HK-2 (cell line): ENCODE measurements around the gene RFESD.
A peak's percentile ranks its signal among the peaks of the same experiment; 100 is the strongest.

Experiments
- DNase-seq: peaks from one replicate; pipeline ENCODE4 v3.0.0-alpha.2; 2018; ENCODE audit not compliant: unreplicated experiment

RFESD gene

DNA sequence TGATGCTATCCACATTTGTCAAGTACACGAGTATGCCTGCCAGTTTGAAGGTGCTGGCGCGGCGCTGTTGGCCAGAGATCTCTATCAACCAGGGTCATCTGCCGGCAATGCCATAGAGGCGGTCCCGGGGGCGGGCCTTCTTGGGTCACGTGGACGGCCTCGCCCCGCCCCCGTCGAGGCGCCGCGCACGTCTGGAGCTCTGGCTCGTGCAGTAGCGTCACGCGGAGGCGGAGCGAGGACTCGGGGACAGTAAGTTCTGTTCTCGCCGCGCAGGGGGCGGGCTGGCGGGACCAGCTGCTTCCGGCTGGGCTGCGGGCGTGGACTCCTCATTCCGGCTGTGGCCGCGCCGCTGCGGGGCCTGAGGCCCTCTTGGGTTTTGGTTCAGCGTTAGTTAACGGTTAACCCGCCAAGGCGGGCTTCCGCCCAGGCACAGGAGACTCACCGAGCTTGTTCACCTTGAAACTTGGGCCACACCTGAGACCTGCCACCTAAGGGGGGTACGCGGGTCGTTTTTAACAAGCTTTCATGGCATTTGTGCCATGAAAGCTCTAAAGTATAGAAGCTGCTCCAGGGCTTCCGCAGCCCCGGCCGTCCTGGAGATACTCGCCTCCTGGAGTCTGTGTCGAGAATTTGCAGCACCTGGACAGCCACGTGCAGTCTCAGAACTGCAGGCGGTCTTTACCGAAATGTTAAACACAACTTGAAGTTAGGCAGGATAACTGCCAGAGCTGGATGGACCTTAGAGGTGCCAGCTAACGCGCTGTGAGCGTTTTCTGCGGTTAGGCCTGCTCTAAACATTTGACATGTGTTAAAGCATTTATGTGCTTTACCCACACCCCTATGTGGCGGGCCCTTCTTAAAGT is at the start of gene RFESD:
TSS of gene RFESD (plus strand) at position 209 of the 863 bp plus-strand sequence. CDS start 5,495 bp downstream, outside the sequence.
- peak; percentile 95 for DNase-seq

DNA sequence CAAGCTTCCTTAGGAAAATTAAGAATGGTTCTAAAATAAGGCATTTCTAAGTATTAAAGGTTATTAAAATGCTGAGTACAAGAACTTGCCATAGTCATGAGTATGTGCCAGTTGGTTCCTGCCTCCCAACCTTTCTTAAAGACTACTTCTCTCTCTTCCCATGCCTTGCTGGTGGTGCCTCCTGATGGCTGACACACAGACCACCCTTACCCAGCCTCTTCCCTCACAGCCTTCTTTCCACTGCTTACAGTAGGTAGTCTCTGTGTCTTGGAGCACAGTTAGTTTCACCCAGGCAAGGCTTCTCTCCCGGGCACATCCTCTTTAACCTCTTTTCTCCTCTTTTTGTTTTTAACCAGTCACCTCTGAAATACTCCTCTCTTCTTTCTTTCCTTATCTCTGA is 47.3 kb upstream of the RFESD start:
- no peak for DNase-seq

DNA sequence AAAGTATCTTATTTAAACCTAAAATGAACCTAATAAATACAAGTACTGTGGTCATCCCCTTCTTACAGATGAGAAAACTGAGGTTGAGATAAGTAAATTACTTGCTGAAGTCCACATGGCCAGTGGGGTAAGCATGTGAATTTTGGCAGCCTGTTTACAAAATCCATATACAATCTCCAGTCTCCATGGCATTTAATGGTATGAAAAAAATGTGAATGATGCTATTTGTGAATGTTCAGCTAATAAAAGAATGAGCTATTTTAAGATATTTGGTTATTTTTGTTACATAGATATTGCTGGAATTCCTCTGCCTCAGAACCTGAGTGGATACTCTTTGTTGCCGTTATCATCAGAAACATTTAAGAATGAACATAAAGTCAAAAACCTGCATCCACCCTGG is 46.0 kb upstream of the RFESD start:
- DNase-seq = no peak

DNA sequence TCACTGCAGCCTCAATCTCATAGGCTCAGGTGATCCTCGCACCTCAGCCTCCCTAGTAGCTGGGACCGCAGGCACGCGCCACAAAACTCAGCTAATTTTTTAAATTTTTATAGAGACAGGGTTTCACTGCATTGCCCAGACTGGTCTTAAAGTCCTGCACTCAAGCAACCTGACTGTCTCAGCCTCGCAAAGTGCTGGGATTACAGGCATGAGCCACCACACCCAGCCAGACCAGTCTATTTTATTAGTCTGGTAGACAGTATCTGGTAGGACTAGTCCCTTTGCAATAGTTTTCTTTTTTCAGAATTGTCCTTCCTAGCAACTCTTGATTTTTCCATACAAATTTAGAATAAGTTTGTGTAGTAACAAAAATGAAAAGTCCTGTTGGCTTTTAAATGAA is 40.8 kb upstream of the RFESD start:
- DNase-seq = no peak

DNA sequence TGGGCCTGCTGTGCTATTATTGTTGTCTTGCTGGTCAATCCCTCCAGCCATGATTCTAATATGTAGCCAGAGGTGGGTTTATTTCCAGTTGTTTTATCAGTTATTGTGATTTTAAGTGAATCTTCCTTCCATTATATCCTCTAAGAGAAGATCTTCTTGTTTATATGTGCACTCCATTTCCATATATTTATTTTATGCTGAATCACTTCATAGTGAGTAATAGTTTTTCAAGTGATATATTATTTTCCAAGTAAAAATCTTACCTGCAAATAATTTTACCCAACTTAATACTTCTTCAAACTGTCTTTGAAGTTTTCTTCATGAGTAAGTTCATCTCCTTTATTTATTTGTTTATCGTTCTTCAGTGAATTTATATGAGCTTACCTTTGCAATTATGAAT is 40.2 kb upstream of the RFESD start:
- DNase-seq = no peak

DNA sequence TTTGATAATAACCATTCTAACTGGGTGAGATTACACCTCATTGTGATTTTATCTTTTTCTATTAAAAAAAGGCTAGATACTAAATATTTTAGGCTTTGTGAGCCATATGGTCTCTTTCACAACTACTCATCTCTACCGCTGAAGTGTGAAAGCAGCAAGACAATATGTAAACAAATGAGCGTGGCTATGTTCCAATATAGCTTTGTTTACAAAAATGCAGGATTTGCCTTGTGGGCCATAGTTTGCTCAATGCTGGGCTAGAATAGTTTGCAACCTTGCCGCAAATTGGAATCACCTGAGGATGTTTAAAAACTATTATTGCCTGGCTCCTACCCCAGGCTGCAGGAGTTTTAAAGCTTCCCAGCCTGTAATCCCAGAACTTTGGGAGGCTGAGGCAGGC is 36.9 kb upstream of the RFESD start:
- no peak for DNase-seq

DNA sequence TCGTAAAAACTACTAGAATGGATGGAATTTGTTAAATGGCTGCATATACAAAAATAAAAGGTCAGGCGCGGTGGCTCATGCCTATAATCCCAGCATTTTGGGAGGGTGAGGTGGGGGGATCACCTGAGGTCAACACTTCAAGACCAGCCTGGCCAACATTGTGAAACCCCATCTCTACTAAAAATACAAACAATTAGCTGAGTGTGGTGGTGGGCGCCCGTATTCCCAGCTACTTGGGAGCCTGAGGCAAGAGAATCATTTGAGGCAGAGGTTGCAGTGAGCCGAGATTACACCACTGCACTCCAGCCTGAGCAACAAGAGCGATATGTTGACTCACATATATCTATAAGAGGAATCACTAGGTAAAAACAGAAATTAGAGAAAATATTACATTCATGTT is 36.0 kb upstream of the RFESD start:
- DNase-seq = no peak

DNA sequence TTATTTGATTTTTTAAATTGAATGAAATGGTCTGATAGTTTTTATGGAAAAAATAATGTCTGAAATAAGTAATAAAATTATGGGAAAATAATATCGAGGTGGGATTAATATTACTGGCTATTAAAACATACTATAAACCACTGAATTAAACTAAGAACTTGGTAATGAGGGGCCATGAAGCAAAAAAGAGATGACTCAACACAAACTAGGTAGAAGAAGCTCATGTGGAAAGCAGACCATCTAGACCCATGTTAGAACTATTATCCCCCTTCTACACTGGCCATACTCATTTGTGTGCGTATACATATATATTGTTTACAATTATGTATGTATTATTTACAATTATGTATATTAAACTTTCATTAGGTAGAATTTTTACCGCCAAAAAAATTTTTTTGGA is 35.2 kb upstream of the RFESD start:
- DNase-seq = no peak

DNA sequence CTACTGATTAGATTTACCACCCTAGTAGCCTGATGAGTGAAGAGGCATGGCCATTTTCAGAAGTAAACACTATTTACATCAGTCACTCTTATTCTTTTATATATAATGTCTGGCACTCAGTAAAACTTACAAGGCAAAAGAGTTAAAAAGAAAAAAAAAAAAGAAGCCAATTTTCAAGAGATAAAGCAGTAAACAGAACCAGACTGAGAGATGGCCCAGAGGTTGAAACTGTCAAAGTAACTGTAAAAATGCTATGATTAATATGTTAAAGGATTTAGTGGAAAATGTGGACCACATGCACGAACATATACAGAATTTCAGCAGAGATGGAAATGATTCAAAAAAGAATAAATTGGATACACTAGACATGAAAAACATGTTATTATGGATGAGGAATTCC is 33.1 kb upstream of the RFESD start:
- DNase-seq = no peak

DNA sequence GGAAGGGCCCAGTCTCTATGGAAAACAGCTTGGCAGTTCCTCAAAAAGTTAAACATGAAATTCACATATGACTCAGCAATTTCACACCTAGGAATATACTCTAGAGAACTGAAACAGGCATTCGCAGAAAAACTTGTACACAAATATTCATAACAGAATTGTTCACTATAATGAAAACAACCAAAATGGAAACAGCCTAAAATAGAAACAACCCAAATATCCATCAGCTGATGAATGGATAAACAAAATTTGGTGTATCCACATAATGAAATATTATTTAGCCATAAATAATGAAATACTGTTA is 31.5 kb upstream of the RFESD start:
- no peak for DNase-seq

DNA sequence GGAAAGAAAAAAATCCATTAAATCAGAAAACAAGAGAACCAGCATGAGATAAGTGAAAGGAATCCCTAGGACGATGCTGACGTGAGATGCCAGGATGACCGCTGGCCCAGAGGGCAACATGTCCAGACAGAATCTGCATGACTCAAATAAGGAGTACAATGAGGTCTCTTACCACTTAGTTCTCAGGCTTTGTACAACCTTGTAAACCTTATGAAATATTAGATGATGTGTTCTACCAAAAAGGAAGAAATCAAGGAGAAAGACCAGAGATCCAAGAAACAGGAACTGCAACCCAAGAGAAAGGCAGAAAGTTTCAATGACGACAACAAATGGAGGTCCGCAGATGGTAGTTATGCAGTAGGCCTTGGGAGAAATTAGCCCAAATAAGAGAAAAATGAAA is 29.5 kb upstream of the RFESD start:
- DNase-seq = no peak

DNA sequence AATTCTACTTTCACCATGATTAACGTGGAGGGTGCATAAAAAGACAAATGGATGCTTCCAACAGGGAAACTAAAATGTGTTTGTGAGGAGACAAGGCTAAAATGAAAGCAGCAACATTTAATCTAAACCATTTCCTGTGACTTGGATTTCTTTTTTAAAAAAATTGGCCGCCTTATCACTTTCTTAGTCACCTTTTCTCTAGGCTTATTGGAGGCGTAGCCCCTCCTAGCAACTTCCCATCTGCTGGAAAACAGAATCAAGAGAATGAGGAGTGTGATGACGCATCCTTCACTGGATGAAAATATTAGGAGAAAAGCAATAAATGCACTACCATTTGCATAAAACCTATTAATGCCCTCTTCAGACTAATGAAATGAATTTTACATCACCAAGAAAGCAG is 27.5 kb upstream of the RFESD start:
- DNase-seq = no peak

DNA sequence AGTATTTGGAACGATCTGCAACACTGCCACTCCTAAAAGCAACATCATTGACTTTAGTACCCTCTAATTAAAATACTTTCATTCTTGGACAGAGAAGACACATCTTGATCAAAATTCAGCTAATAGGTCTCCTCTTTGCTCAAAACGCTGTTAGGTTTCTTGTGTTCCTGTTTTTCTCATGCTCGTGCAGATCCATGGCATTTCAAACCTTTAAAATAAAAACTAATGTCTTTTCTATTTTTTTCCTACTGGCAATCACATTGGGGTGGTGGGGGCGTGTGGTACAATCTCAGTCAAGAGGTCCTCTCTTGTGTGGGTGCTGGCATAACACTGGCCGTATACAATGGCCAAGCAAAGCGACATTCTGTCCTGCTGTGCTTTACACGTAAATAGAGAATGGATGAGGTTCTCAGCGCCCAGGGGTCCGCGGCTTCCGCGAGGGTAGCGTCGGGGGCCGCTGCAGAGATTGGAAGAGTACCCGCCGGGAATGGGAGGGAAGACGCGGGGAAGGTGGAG is 27.0 kb upstream of the RFESD start:
- DNase-seq = no peak

DNA sequence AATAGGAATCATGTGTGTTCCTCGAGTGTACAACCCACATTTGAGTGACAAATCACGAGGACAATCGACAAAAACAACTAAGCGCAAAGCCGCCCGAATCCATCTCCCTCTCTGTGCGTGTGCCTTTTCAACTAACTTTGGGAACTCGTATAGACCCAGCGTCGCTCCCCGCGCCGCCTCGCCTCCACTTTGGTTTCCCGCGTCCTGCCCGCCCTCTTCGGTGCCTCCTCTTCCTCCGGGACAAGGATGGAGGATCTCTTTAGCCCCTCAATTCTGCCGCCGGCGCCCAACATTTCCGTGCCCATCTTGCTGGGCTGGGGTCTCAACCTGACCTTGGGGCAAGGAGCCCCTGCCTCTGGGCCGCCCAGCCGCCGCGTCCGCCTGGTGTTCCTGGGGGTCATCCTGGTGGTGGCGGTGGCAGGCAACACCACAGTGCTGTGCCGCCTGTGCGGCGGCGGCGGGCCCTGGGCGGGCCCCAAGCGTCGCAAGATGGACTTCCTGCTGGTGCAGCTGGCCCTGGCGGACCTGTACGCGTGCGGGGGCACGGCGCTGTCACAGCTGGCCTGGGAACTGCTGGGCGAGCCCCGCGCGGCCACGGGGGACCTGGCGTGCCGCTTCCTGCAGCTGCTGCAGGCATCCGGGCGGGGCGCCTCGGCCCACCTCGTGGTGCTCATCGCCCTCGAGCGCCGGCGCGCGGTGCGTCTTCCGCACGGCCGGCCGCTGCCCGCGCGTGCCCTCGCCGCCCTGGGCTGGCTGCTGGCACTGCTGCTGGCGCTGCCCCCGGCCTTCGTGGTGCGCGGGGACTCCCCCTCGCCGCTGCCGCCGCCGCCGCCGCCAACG is 26.3 kb upstream of the RFESD start, which contains the start of gene GPR150:
TSS of gene GPR150 (plus strand) at position 58 of the 840 bp plus-strand sequence. CDS start at position 247, 189 bp downstream.
- DNase-seq = peak; percentile 65

DNA sequence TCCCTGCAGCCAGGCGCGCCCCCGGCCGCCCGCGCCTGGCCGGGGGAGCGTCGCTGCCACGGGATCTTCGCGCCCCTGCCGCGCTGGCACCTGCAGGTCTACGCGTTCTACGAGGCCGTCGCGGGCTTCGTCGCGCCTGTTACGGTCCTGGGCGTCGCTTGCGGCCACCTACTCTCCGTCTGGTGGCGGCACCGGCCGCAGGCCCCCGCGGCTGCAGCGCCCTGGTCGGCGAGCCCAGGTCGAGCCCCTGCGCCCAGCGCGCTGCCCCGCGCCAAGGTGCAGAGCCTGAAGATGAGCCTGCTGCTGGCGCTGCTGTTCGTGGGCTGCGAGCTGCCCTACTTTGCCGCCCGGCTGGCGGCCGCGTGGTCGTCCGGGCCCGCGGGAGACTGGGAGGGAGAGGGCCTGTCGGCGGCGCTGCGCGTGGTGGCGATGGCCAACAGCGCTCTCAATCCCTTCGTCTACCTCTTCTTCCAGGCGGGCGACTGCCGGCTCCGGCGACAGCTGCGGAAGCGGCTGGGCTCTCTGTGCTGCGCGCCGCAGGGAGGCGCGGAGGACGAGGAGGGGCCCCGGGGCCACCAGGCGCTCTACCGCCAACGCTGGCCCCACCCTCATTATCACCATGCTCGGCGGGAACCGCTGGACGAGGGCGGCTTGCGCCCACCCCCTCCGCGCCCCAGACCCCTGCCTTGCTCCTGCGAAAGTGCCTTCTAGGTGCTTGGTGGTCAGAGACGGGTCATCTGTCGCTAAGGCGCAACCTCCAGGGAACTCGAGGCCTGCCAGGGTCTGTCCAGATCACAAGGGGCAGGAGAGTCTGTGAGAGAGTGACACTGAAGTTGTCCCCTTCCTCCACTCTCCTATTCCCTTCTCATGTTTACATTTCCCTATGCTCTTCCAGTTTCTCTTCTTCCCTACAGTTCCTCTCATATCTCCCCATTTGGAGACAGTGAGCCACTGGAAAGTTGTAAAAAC is 25.4 kb upstream of the RFESD start:
- DNase-seq = peak; percentile 23

DNA sequence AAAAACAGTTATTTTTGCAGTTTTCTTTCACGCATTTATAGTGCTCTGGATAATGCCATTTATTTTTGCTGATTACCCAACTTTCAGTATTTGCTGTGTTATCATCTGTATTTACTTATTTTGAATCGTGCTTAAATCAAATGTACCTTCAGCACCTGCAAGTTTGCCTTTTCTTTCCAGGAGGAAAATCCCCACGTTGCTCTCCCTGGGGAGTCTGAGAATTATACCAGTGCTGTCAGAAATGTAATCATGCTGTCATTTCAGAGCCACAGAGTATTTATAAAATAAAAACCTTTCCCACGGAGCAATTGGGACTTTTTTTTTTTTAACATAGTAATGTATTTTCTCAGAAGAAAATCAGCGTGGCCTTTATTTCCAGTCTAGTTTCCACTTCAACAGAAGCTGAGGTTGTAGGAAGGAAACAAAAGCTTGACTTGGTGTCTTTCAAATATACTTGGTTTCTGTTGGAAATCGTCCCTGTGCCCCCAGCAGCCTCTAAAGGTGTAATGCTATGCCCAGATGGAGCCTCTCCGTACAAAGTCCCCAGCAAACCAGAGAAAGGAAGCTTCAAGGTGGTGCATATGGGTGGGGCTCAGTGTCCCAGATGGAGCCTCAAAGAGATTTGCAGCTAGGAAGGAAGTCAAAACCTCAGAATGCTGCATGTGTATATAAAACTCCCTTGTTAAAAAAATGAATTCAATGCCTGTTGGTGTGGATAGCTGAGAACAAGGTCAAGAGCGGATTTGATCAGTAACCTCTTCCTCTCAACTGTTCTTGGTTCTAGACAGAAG is 24.5 kb upstream of the RFESD start:
- DNase-seq = no peak

DNA sequence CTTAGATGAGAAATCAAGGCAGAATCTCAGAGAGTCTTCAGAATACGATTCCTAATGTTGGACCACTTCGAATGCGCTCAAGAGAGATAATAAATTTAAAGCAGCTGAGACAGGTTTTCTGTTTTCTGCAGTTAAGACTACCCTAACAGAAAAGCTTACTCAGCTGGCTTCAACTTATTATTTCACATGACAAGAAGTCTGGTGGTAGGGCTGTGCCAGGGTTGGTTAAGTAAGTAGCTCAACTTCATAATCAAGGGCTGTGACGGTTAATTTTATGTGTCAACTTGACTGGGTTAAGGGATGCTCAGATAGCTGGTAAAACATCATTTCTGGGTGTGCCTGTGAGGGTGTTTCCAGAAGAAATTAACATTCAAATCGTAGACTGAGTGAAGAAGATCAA is 22.9 kb upstream of the RFESD start:
- no peak for DNase-seq

DNA sequence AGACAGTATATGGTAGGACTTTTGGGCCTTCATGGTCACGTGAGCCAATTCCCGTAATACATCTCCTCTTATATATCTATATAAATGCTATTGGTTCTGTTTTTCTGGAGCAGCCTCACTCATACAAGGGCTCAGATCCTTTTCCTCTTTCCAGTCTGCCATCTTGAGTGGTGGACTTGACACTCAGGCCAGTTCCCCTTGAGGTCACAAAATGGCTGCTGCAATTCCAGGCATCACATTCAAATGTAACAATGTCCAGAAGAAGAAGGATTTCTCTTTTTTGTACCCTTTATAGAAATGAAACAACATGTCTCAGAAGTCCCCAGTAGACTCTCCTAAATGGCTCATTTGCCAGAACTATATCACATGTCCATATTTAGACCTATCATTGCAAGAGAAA is 22.2 kb upstream of the RFESD start:
- DNase-seq = no peak

DNA sequence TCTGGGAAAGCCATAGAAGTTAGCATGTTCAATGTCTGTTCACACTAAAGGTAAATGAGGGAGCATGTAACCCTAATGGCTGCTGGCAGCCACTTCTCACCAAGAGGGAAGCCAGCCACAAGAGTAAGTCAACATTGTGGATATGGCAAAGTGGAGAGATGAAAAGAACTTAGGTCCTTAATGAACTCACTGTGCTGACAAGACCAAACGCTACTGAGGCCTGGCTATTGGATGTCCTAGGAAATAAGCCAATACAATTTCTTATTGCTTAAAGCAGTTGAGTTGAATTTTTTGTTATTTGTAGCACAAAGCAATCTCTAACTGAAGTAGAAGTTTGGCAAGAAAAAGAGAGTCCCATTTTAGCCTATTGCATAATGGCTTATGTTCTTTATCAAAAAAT is 19.9 kb upstream of the RFESD start:
- no peak for DNase-seq

DNA sequence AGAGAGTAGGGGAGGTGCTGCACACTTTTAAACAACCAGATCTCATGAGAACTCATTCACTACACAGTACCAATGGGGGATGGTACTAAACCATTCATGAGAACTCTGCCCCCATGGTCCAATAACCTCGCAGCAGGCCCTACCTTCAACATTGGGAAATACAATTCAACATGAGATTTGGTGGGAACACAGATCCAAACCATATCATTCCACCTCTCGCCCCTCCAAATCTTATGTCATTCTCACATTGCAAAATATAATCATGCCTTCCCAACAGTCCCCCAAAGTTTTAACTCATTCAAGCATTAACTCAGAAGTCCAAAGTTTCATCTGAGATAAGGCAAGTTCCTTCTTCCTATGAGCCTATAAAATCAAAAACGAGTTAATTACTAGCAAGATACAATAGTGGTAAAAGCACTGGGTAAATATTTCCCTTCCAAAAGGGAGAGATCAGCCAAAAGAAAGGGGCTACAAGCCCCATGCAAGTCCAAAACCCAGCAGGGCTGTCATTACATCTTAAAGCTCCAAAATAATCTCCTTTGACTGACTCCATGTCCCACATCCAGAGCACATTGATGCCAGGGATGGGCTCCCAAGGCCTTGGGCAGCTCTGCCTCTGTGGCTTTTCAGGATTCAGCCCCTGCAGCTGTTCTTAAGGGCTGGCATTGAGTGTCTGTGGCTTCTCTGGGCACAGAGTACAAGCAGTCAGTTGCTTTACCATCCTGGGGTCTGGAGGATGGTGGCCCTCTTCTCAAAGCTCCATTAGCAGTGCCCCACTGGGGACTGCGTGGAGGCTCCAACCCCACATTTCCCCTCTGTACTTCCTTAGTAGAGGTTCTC is 18.4 kb upstream of the RFESD start:
- DNase-seq = no peak
